Measurements from ENCODE around the gene IP6K3. TPM values are rescaled to one million over a fixed set of nuclear protein-coding genes. Genes with fewer than 3 reads are reported as not detected.

IP6K3 gene
- total RNA-seq, 6 experiments from 2014 or later, result 0.25 to 0.83 (median 0.50) TPM; not detected in 2

GRCh38 chr6:33688451-33689147 is 58.1 kb downstream of the IP6K3 start:
- Mint-ChIP-seq H3K4me1 (ENCODE audit: low read depth) (peaks cover 38% of the 10 kb centered on the region), H3K27ac (no peak overlapping the region), H3K9me3 (no peaks in the 10 kb centered on the region), H3K27me3 (ENCODE audit: insufficient read depth) (peaks cover 2% of the 10 kb centered on the region), H3K36me3 (ENCODE audit: low read depth) (peaks cover 29% of the 10 kb centered on the region), H3K4me3 (no peak overlapping the region)
- DNase-seq, result no peak
- TF ChIP-seq CTCF (IDR thresholded peaks at IDR 0.05), result no peak

- Mint-ChIP-seq H3K9me3 (no peaks in the 10 kb centered on the region), H3K4me1 (ENCODE audit: low read depth) (peaks cover 32% of the 10 kb centered on the region), H3K27me3 (ENCODE audit: insufficient read depth) (peaks cover 2% of the 10 kb centered on the region), H3K36me3 (ENCODE audit: low read depth) (peaks cover 29% of the 10 kb centered on the region), H3K4me3 (no peak overlapping the region), H3K27ac (no peak overlapping the region)
- no peak for DNase-seq
- no peak for TF ChIP-seq CTCF (IDR thresholded peaks at IDR 0.05)
These were observed 58.7 kb downstream of the IP6K3 start for GRCh38 chr6:33688006-33688405.

- Mint-ChIP-seq H3K4me1 (ENCODE audit: low read depth) (peaks cover 25% of the 10 kb centered on the region), H3K27ac (no peak overlapping the region), H3K36me3 (ENCODE audit: low read depth) (peaks cover 29% of the 10 kb centered on the region), H3K4me3 (no peak overlapping the region), H3K9me3 (no peaks in the 10 kb centered on the region), H3K27me3 (ENCODE audit: insufficient read depth) (peaks cover 2% of the 10 kb centered on the region)
- no peak for DNase-seq
- no peak for TF ChIP-seq CTCF (IDR thresholded peaks at IDR 0.05)
These were observed 59.4 kb downstream of the IP6K3 start for GRCh38 chr6:33686981-33687975.

- no peaks in the 10 kb centered on the region for H3K9me3 Mint-ChIP-seq
- no peak overlapping the region for H3K27ac Mint-ChIP-seq
These were observed 60.3 kb downstream of the IP6K3 start for GRCh38 chr6:33686225-33686924.

More at GRCh38 chr6:33686225-33686924, 60.3 kb downstream of the IP6K3 start:
- no peak overlapping the region for H3K4me3 Mint-ChIP-seq
- no peak for TF ChIP-seq CTCF (IDR thresholded peaks at IDR 0.05)
- H3K27me3 Mint-ChIP-seq (ENCODE audit: insufficient read depth), result peaks cover 2% of the 10 kb centered on the region
- peaks cover 24% of the 10 kb centered on the region for H3K36me3 Mint-ChIP-seq (ENCODE audit: low read depth)
- H3K4me1 Mint-ChIP-seq (ENCODE audit: low read depth), result peaks cover 16% of the 10 kb centered on the region
- DNase-seq, result no peak
